Stomach smooth muscle (tissue), 2 donors: ENCODE measurements around the gene NMT1.
A peak's percentile ranks its signal among the peaks of the same experiment; 100 is the strongest.

ENCODE experiments used
- H3K27ac ChIP-seq: one replicate; pipeline ENCODE4 v1.7.0; 2013; ENCODE audit warnings: mild to moderate bottlenecking, low read length, inconsistent platforms
- H3K27me3 ChIP-seq, 2 donors: one replicate each; pipeline ENCODE4 v1.7.0; 2013; ENCODE audit warnings: low read length in 2 of 2; ENCODE audit not compliant: insufficient read depth in 2 of 2, control insufficient read depth in 1 of 2
- H3K36me3 ChIP-seq, 2 donors: one replicate each; pipeline ENCODE4 v1.7.0; 2013; ENCODE audit warnings: low read length in 2 of 2; ENCODE audit not compliant: control insufficient read depth in 2 of 2, insufficient read depth in 2 of 2
- H3K4me1 ChIP-seq: one replicate; pipeline ENCODE4 v1.7.0; 2013; ENCODE audit warnings: low read length; ENCODE audit not compliant: control insufficient read depth, insufficient read depth
- H3K4me3 ChIP-seq, 2 donors: one replicate each; pipeline ENCODE4 v1.7.0; 2013; ENCODE audit warnings: low read length in 2 of 2
- H3K9ac ChIP-seq, 2 donors: one replicate each; pipeline ENCODE4 v1.7.0; 2013; ENCODE audit warnings: low read length in 2 of 2, mild to moderate bottlenecking in 1 of 2
- H3K9me3 ChIP-seq, 2 donors: one replicate each; pipeline ENCODE4 v1.7.0; 2013; ENCODE audit warnings: low read length in 2 of 2; ENCODE audit not compliant: control insufficient read depth in 2 of 2
- donor health status: healthy.
- donor health status: Pancreatic carcinoma.

Gene NMT1

GRCh38 chr17:45113424-45113754, 52.3 kb downstream of the NMT1 start:
- H3K36me3 ChIP-seq = peaks cover 1 to 18% of the 10 kb centered on the region in 2 donors

GRCh38 chr17:45114117-45114932, 53.2 kb downstream of the NMT1 start:
- Histone ChIP-seq H3K27ac (peak overlapping the region; percentile 49), H3K9ac (no peak overlapping the region), H3K36me3 (peaks cover 0 to 18% of the 10 kb centered on the region in 2 donors), H3K4me1 (peaks cover 22% of the 10 kb centered on the region), H3K27me3 (no peaks in the 10 kb centered on the region), H3K9me3 (no peaks in the 10 kb centered on the region), H3K4me3 (no peak overlapping the region)

More at GRCh38 chr17:45113424-45113754, 52.3 kb downstream of the NMT1 start:
- Histone ChIP-seq H3K9ac (no peak overlapping the region), H3K27ac (peak overlapping the region; percentile 49), H3K27me3 (no peaks in the 10 kb centered on the region), H3K9me3 (no peaks in the 10 kb centered on the region), H3K4me1 (peaks cover 26% of the 10 kb centered on the region), H3K4me3 (no peak overlapping the region)

DNA sequence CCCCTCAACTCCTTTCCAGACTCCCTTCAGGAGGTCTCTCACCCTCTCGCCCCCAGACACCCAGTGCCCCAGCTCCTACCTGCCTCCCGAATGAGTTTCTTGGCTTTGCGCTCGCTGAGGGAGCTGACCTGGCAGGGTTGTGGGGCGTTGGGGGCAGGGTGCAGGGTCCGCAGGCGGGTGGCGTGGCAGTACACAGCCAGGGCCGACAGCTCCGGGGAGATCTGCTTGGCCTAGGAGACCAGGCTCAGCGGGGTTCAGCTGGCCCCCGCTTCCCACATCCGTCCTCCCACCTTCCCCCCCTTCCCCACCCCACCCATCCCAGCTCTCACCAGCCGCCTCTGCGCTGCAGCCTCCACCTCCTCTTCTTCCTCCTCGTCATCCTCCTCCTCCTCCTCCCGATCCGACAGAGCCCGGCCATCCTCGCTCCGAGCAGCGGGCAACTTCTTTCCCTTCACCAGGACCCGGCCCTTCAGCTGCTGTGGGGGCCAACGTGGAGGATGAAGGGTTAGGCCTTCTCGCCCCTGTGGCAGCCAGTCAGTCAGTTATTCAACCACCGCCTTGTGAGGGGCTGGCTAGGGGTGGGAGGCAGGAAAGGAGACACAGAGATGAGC, 54.0 kb downstream of the NMT1 start:
- no peak overlapping the region for H3K27ac ChIP-seq
- peaks cover 22% of the 10 kb centered on the region for H3K4me1 ChIP-seq
- H3K36me3 ChIP-seq = peaks cover 3 to 22% of the 10 kb centered on the region in 2 donors
- H3K9me3 ChIP-seq = no peaks in the 10 kb centered on the region
- H3K4me3 ChIP-seq = no peak overlapping the region
- H3K9ac ChIP-seq = no peak overlapping the region
- no peaks in the 10 kb centered on the region for H3K27me3 ChIP-seq

- H3K27me3 ChIP-seq = no peaks in the 10 kb centered on the region
- H3K4me1 ChIP-seq = peaks cover 15% of the 10 kb centered on the region
- peaks cover 3 to 22% of the 10 kb centered on the region in 2 donors for H3K36me3 ChIP-seq
- H3K4me3 ChIP-seq = no peak overlapping the region
- H3K9me3 ChIP-seq = no peaks in the 10 kb centered on the region
- no peak overlapping the region for H3K9ac ChIP-seq
- H3K27ac ChIP-seq = no peak overlapping the region
These were observed 54.8 kb downstream of the NMT1 start for GRCh38 chr17:45115871-45116270.

DNA sequence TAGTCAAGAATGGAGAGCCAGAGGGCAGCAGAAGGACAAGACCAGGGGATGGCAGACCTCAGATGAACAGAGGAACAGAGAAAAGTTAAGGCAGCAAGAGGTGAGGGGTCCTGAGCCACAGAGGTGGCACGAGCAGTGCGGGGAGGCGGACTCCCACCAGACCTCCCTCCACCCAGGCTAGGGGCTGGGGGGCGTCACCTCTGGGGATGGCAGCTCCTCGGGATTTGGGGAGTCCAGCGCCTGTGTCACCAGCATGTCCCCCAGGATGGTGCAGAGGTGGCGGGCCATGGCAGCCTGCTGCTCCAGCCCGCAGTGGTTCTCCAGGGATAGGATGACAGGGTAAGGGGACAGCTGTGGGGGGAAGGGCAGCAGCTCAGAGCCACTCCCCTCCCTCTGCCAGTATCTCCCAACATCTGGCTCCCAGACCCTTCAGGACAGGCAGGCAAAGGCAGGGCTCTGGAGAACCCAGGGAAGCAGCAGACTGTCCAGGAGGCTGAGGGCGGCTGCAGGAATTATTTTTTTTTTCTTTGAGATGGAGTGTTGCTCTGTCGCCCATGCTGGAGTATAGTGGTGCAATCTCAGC, 55.4 kb downstream of the NMT1 start:
- H3K4me1 ChIP-seq = peaks cover 9% of the 10 kb centered on the region
- H3K36me3 ChIP-seq = peaks cover 3 to 22% of the 10 kb centered on the region in 2 donors
- H3K27ac ChIP-seq = no peak overlapping the region
- no peak overlapping the region for H3K4me3 ChIP-seq
- H3K9me3 ChIP-seq = no peaks in the 10 kb centered on the region
- no peak overlapping the region for H3K9ac ChIP-seq
- H3K27me3 ChIP-seq = no peaks in the 10 kb centered on the region

DNA sequence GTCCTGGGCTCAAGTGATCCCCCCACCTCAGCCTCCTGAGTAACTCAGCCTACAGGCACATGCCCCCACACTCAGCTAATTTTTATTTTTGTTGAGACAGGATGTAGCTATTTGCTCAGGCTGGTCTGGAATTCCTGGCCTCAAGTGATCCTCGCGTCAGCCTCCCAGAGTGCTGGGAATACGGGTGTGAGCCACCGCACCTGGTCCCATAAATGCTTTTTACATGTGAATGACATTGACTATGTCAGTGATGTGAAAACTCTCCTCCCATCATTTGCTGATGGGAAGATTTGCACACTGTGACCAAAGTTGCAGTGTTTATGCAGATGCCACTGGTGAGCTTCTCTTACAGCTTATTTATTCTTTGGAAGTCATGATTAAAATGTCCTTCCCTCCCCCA, 56.2 kb downstream of the NMT1 start:
- Histone ChIP-seq H3K36me3 (peaks cover 3 to 22% of the 10 kb centered on the region in 2 donors), H3K27ac (no peak overlapping the region), H3K4me1 (peaks cover under 1% of the 10 kb centered on the region), H3K4me3 (no peak overlapping the region), H3K9ac (no peak overlapping the region), H3K9me3 (no peaks in the 10 kb centered on the region), H3K27me3 (no peaks in the 10 kb centered on the region)

DNA sequence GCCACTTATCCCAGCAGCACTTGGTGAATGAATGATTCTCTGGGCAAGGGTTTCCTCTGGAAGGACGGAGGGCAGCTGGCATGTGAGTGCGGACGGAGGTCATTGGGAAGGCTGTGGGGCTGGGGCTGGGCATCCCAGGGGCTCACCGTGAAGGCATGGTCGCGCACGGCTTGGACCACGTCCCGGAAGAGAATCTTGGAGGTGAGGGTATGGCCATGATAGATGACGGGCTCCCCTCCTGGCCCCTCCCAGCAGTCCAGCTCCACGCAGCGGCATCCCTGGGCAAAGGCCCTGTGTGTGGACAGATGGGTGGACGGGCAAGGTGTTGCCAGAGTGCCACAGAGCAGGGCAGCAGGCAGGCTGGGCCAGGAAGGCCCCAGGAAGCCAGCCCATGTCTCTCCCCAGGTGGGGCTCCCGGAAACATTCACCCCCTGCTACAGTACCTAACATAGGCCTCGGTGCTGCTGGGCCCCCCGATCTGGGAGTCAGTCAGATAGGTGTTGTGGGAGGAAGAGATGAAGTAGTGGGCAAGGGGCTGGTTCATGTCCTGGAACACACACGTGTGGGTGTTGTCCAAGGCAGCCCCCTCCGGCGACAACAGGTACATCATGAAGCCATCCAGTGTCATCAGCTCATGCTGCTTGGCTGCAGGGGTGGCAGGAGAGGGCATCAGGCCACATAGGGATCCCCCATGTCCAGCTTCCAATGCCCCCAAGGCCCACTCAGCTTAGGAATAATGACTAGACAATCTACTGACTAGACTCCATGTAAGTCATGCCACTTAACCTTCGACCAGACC, 56.9 kb downstream of the NMT1 start:
- H3K4me3 ChIP-seq = no peak overlapping the region
- H3K4me1 ChIP-seq = peaks cover 4% of the 10 kb centered on the region
- H3K27me3 ChIP-seq = no peaks in the 10 kb centered on the region
- H3K9me3 ChIP-seq = no peaks in the 10 kb centered on the region
- H3K36me3 ChIP-seq = peaks cover 3 to 17% of the 10 kb centered on the region in 2 donors
- H3K9ac ChIP-seq = no peak overlapping the region
- H3K27ac ChIP-seq = no peak overlapping the region

DNA sequence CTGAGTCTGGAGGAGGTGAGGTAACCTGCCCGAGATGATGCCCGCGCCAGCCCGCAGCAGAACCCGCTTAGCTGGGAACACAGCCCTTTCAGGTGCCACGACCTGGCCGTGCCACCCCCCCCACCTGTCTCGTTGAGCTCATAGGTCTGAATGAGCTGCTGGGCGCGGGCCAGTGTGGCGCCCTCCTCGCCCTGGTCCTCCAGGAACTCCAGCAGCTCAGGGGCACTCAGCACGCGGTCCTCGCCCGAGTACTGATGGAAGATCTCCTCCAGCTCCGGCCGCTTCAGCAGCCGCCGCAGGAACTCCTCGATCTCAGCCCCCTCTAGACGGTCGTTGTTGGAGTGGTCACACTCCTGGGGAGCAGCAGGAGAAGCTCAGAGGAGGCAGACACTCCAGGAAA, 57.6 kb downstream of the NMT1 start:
- Histone ChIP-seq H3K27ac (no peak overlapping the region), H3K4me1 (peaks cover 4% of the 10 kb centered on the region), H3K4me3 (no peak overlapping the region), H3K27me3 (no peaks in the 10 kb centered on the region), H3K36me3 (peaks cover 3 to 16% of the 10 kb centered on the region in 2 donors), H3K9me3 (no peaks in the 10 kb centered on the region), H3K9ac (no peak overlapping the region)

GRCh38 chr17:45119964-45120363, 58.8 kb downstream of the NMT1 start:
- Histone ChIP-seq H3K27me3 (no peaks in the 10 kb centered on the region), H3K36me3 (peaks cover 3 to 12% of the 10 kb centered on the region in 2 donors), H3K4me1 (peaks cover 13% of the 10 kb centered on the region), H3K9ac (no peak overlapping the region), H3K4me3 (no peak overlapping the region), H3K9me3 (no peaks in the 10 kb centered on the region), H3K27ac (no peak overlapping the region)

- H3K36me3 ChIP-seq = peaks cover 3 to 12% of the 10 kb centered on the region in 2 donors
- no peak overlapping the region for H3K4me3 ChIP-seq
- peaks cover 13% of the 10 kb centered on the region for H3K4me1 ChIP-seq
- H3K27ac ChIP-seq = no peak overlapping the region
- H3K9me3 ChIP-seq = no peaks in the 10 kb centered on the region
- H3K9ac ChIP-seq = no peak overlapping the region
- H3K27me3 ChIP-seq = no peaks in the 10 kb centered on the region
These were observed 59.4 kb downstream of the NMT1 start for GRCh38 chr17:45120558-45120957.
